Stimulated activated CD4-positive, alpha-beta T cell treated with anti-CD3 and anti-CD28 coated beads, Interleukin-4, amount 100 ng/mL, for 4 hours (primary cell): ENCODE measurements around the gene QPCTL.
A peak's percentile ranks its signal among the peaks of the same experiment; 100 is the strongest.
"Not testable (repeated sequence)": the region's sequence is repeated elsewhere in the genome, so short reads cannot be mapped to it uniquely, and the experiment has no call there.

Source experiments
- DNase-seq, 2 experiments: peaks; one replicate each; pipeline ENCODE4 v3.0.0-alpha.2; 2020

QPCTL gene

DNA sequence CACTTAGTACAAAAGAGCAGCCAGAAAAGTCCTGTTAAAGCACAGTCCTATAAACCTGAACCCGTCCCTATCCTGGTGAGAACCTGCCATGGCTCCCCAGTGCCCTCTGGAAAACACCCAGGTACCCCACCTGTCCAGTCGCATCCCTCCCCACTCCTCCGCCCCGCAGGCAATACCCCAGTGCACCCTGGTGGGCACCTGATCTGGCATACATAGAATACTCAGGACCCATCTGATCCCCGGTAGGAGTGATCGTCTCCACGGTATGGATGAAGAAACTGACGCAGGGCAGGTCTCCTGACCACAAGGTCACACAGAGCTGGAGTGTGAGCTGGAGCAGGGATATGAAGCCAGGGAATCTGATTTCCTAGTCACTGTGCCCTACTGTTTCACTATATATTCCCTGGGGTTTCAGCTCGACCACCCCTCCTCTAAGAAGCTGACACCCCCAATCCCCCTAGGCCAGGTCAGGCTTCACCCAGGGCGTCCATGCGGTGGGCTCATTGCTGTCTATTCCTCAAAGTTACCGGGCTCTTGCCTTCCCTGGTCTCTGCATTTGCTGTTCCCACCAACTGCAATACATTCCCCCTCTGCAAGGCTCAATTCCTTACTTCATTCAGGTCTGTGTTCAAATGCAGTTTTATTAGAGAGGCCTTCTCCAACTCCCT, 25.7 kb downstream of the QPCTL start:
- no peak for DNase-seq

- DNase-seq, result not testable (repeated sequence)
Measured at GRCh38 chr19:45720065-45720464, 27.6 kb downstream of the QPCTL start.

DNA sequence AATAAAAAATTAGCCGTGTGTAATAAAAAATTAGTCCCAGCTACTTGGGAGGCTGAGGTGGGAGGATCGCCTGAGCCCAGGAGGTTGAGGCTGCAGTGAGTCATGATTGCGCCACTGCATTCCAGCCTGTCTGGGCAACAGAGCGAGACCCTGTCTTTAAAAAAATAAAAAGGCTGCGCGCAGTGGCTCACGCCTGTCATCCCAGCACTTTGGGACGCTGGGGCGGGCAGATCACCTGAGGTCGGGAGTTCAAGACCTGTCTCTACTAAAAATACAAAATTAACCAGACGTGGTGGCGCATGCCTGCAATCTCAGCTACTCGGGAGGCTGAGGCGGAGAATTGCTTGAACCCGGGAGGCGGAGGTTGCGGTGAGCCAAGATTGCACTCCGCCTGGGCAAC, 36.2 kb downstream of the QPCTL start:
- not testable (repeated sequence) for DNase-seq

- DNase-seq, result peak in 1 of 2 experiments; percentile 14
Measured at GRCh38 chr19:45729800-45730290, 37.4 kb downstream of the QPCTL start.

DNA sequence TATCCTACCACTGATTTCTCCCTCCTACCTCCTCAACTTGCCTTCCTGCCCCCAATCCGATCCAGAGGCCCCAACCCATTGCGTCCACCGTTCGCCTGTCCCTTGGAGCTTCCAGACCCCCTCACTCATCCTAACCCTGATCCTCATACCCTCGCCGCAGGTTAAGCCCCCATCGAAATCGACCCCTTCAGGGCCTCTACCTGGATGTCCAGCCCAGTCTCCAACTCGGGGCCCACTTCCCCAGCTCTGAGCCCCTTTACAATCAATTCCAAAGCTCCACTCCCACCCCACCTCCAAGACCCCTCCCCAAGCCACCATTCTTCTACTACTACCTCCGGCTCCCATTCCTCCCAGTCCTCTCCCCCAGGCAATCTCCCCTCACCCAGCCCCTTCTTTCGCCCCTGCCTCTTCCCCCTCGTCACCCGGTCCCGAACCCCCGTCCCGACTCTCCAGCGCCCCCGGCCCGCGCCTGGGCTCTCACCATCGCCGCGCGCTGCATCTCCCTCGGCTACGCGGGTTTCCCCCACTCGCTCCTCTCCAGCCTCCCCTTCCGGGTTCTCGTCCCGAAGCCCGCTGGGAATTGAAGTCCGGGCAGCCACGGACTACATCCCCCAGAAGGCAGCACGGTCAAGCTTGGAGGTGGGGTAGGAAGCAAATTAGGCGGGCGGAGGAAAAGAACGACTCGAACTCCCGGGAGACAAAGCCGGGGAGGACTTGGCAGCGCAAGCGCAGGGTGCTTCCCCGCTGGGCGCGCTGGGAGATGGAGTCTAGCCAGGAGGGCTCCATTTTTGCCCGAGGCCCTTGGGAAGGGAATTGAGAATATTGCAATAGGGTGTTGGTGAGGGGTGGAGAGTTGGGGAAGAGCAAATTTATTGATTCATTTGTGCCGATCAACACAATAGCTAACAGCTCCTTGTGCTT, 38.2 kb downstream of the QPCTL start, which contains the start of gene FBXO46:
Gene FBXO46, minus strand, starts transcription at position 529 of the 921 bp plus-strand sequence. CDS start 17,401 bp downstream, outside the sequence.
- DNase-seq, result peak; percentile 86 to 94

GRCh38 chr19:45733160-45733810, 40.8 kb downstream of the QPCTL start, which contains the start of gene MEIOSIN:
MEIOSIN (plus strand) TSS chr19:45733439; CDS start chr19:45735377, 1,938 bp downstream.
- DNase-seq, result no peak

DNA sequence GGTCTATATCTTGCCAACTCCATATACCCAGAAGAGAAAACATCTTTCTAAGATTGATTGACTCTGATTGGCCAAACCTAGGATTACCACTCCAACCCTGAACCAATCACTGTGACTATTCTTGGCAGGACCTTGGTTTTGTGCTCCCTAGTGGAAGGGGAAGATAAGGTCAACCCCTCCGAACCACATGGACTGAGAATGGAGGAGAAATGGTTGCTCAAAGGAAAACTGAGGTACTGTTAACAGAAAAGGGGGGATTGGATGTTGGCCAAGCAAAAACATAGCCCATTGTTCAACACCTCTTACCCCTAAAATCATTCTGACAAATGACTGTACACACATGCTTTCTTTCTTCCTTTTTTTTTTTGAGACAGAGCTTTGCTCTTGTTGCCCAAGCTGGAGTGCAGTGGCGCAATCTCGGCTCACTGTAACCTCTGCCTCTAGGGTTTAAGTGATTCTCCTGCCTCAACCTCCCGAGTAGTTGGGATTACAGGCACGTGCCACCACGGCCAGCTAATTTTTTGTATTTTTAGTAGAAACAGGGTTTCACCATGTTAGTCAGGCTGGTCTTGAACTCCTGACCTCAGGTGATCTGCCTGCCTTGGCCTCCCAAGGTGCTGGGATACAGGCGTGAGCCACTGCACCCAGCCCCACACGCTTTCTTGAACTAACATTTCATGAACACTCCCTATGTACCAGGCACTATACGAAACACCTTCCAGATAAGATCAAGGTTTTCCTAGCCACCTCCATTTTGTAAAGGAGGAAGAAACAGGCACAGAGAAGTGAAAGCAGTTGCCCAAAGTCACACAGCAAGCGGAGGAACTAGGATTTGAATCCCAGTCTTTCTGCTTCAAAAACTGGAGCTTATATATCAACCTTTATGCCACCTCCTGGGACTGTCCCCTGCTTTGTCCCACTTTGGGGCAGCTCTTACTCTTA, 47.3 kb downstream of the QPCTL start:
- DNase-seq, result no peak

DNA sequence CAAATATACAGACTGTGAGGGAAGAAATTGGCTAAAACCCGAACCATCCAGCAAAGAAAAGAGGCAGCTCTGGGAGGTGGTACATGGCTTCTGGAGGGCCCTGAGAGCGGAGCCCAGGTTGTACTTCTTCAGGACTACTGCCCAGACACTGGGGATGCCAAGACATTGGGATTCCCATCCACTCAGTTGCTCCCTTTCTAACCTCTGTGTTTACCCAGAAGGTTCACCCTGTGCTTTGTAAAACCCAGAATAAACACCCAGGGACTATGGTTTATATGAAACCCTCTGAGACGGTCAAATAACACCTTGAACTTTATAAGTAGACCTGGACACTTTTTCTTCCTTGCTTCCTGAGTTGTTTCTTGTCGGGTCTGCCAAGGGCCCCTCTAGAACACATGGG, 50.5 kb downstream of the QPCTL start:
- no peak for DNase-seq

- no peak for DNase-seq
Measured at GRCh38 chr19:45745606-45746005, 53.1 kb downstream of the QPCTL start.

GRCh38 chr19:45746866-45747265, 54.4 kb downstream of the QPCTL start:
- DNase-seq, result no peak

DNA sequence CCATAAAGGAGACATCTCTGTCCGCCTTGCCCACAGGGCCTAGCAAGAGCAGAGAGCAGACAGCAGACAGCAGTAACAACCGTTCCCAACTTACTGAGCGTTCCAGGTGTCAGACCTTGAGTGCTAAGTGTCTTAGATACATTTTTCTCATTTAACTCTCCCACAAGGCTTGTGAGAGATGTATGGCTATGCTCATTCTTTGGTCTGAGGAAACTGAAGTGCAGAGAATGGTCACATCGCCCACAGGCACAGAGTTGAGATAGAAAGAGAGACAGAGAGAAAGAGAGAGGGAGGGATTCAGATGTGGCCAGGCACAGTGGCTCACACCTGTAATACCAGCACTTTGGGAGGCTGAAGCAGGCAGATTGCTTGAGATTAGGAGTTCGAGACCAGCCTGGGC, 55.0 kb downstream of the QPCTL start:
- no peak for DNase-seq

DNA sequence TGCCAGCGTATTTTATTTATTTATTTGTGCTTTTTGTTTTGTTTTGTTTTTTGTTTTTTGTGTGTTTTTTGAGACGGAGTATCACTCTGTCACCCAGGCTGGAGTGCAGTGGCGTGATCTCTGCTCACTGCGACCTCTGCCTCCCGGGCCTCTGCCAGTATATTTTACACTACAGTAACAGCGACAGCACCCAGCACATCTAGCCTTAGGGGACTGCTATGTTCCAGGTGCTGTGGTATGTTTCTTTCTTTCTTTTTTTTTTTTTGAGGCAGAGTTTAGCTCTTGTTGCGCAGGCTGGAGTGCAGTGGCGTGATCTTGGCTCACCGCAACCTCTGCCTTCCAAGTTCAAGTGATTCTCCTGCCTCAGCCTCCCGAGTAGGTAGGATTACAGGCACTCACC, 59.0 kb downstream of the QPCTL start:
- not testable (repeated sequence) for DNase-seq

DNA sequence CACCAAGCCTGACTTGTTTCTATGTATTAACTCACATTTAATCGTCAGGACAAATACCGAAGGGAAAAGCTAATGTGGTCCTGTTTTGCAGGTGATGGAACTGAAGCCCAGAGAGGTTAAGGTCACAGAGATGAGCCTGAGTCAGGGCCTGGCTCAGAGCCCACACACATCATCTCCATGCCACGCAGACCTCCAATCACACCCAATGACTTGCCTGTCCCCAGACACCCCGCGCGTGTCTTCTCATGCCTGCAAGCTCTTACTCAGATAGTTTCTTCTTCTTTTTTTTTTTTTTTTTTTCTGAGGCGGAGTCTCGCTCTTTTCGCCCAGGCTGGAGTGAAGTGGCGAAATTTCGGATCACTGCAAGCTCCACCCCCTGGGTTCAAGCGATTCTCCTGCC, 60.2 kb downstream of the QPCTL start:
- no peak for DNase-seq

DNA sequence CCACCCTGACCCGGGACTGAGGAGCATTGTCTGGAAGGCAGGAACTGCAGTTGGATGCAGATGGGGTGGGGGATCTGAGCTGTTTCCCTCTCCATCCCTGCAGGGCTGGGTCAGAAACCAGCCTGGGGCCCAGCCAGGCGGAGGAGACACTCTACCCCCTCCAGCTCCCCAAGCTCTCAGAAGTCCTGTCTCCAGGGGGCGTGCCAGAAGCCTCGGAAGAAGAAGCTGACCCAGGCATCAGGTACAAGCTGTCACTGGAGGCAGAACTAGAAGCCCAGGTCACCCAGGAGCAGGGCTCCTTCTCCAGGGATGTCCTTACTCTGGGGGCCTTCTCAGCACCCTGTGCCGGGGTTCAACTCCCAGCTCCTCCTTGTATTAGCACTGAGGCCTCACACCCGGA, 61.1 kb downstream of the QPCTL start:
- no peak for DNase-seq
